GM18511 (cell line): ENCODE measurements around the gene SHISA3.

ENCODE experiments used
- ATAC-seq: cut with Tn5 transposase; IDR thresholded peaks from one replicate; pipeline ENCODE4 v1.9.1; 2021; ENCODE audit warnings: mild to moderate bottlenecking, moderate library complexity; ENCODE audit not compliant: unreplicated experiment

SHISA3 gene

GRCh38 chr4:42442601-42443000 lies 45.3 kb downstream of the SHISA3 start:
- ATAC-seq = no peak

- no peak for ATAC-seq
Measured at GRCh38 chr4:42445038-42445437, 47.8 kb downstream of the SHISA3 start.

GRCh38 chr4:42446823-42447222 lies 49.5 kb downstream of the SHISA3 start:
- ATAC-seq = no peak
